Breast epithelium (tissue), 3 donors: ENCODE results near the gene KIAA1217.

Experiments used
- POLR2A ChIP-seq: fragments of 450-650 bp; IDR thresholded peaks from one replicate; pipeline ENCODE4 v1.6.1; 2016; ENCODE audit warnings: antibody characterized with exemption, mild to moderate bottlenecking, moderate library complexity
- POLR2AphosphoS5 ChIP-seq, 3 donors: sonication (generic); formaldehyde crosslinking; IDR thresholded peaks; one replicate each; pipeline ENCODE4 v1.6.1; 2017; ENCODE audit warnings: antibody characterized with exemption in 3 of 3

DNA sequence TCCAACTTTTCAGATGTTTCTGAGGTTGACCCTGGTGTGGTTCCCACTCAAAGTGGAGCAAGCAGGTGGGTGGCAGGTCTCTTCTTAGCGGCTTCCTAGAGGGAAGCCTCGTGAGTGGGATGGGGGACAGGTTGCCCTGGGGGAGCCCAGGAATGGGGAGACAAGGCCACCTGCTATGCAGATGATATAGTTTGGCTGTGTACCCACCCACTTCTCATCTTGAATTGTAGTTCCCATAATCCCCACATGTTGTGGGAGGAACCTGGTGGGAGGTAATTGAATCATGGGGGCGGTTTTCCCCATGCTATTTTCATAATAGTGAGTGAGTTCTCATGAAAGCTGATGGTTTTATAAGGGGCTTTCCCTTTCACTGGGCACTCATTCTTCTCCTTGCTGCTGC lies 68.3 kb downstream of the KIAA1217 start:
- TF ChIP-seq POLR2A (no peak), POLR2AphosphoS5 (IDR thresholded peaks at IDR 0.05) (no peak)
